Heart left ventricle (tissue), 13 donors: ENCODE data around the gene ANKRD11.

Experiments
- POLR2A ChIP-seq, 2 donors: fragments of 450-650 bp; IDR thresholded peaks; one replicate each; pipeline ENCODE4 v1.6.1; 2017; ENCODE audit warnings: antibody characterized with exemption in 2 of 2, mild to moderate bottlenecking in 2 of 2, moderate library complexity in 2 of 2
- TF ChIP-seq, protein P1 (sequence below), 12 donors: fragments of 200-600 bp; sonication (generic) in 4 of 12; IDR thresholded peaks; one replicate each; pipeline versions ENCODE4 v1.5.0 to v1.8.0; 2018 to 2022; ENCODE audit warnings: antibody characterized with exemption in 12 of 12, mild to moderate bottlenecking in 5 of 12
- donor health status: ischemic (EF 13 %, LVEDD 7.1; RV severe dilation, severe dysfunction).
- donor health status: DM: no; HTN: yes; CAD: no.
- donor health status: DM: no; HTN: no; CAD: no.
- donor health status: ischemic (EF 25% LVEDD 6.9; RV normal size, moderate dysfunction).
- donor health status: ischemic (EF 25% LVEDD 5.7; RV mildly dilated, moderate dysfunction).
- donor health status: ischemic (EF 35%, LVEDD 5.7; RV mildly dilated, moderate dysfunction).
- donor health status: nonischemic (EF 11% LVEDD 7.7; RV severe dilation, severe dysfunction).
- donor health status: DM: yes; HTN: yes; CAD: no.
- donor health status: PGD.
- donor health status: ischemic (EF 29% LVEDD 5.4; RV normal size, mild dysfunction).
- donor health status: nonischemic (EF 23%, LVEDD 6.1; RV moderate dilation, normal function).

GRCh38 chr16:89350701-89351380 lies 139.5 kb downstream of the ANKRD11 start:
- TF ChIP-seq, protein P1, sequence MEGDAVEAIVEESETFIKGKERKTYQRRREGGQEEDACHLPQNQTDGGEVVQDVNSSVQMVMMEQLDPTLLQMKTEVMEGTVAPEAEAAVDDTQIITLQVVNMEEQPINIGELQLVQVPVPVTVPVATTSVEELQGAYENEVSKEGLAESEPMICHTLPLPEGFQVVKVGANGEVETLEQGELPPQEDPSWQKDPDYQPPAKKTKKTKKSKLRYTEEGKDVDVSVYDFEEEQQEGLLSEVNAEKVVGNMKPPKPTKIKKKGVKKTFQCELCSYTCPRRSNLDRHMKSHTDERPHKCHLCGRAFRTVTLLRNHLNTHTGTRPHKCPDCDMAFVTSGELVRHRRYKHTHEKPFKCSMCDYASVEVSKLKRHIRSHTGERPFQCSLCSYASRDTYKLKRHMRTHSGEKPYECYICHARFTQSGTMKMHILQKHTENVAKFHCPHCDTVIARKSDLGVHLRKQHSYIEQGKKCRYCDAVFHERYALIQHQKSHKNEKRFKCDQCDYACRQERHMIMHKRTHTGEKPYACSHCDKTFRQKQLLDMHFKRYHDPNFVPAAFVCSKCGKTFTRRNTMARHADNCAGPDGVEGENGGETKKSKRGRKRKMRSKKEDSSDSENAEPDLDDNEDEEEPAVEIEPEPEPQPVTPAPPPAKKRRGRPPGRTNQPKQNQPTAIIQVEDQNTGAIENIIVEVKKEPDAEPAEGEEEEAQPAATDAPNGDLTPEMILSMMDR (IDR thresholded peaks at IDR 0.05): no peak
- no peak for TF ChIP-seq POLR2A (IDR thresholded peaks at IDR 0.05)
